Endothelial cell of umbilical vein (primary cell): Measurements from ENCODE around the gene LRRC8A. TPM values are rescaled to one million over a fixed set of nuclear protein-coding genes. Genes with fewer than 3 reads are reported as not detected.

Source experiments
- BruUV-seq: library from RNA; stranded (reverse); fragments of 400-500 nt; replicated peaks from 2 replicates; lab custom pipeline; 2021; lab: Mats Ljungman, UMichigan
- CTCF ChIA-PET: fragments of 300-600, 350-600 bp; sonication (Branson Sonifier 250); formaldehyde crosslinking; loops from one replicate; lab custom pipeline; 2021; ENCODE audit warnings: antibody characterized with exemption, inconsistent platforms; lab: Charles Lee
- POLR2A ChIA-PET: fragments of 300-600, 350-600 bp; sonication (Branson Sonifier 250); formaldehyde crosslinking; loops from one replicate; lab custom pipeline; 2021; ENCODE audit warnings: antibody characterized with exemption, inconsistent platforms; lab: Charles Lee
- DNase-seq: peaks from one replicate; pipeline ENCODE4 v3.0.0-alpha.2; 2011; ENCODE audit warnings: low read depth, low spot score
- FAIRE-seq: peaks from 2 replicates; lab custom pipeline; 2011; peaks lifted over from hg19 to GRCh38; lab: Jason Lieb, UNC
- H2AFZ ChIP-seq: 2 replicates; pipeline ENCODE4 v1.6.0; 2012; ENCODE audit warnings: low read depth, low read length, control low read depth, inconsistent platforms
- H3K27ac ChIP-seq: 2 replicates; pipeline ENCODE4 v1.5.1; 2011; ENCODE audit warnings: low read depth, mild to moderate bottlenecking, control low read depth, low read length, moderate library complexity; ENCODE audit not compliant: insufficient read depth
- H3K27me3 ChIP-seq, 2 experiments: 2 replicates each; pipeline versions ENCODE4 v1.6.0 to v1.6.1; 2011; ENCODE audit warnings: low read length in 2 of 2, mixed read lengths in 1 of 2; ENCODE audit not compliant: control insufficient read depth in 2 of 2, insufficient read depth in 2 of 2
- H3K36me3 ChIP-seq, 2 experiments: 2 replicates in 1 of 2; 3 replicates in 1 of 2; pipeline ENCODE4 v1.5.1; 2011; ENCODE audit warnings: low read length in 2 of 2, mild to moderate bottlenecking in 1 of 2, moderate library complexity in 1 of 2; ENCODE audit not compliant: control insufficient read depth in 2 of 2, insufficient read depth in 2 of 2; ENCODE audit errors: extremely low read depth in 1 of 2
- H3K4me1 ChIP-seq: 3 replicates; pipeline ENCODE4 v1.5.1; 2011; ENCODE audit warnings: mild to moderate bottlenecking, low read length; ENCODE audit not compliant: control insufficient read depth, insufficient read depth; ENCODE audit errors: extremely low read depth
- H3K4me2 ChIP-seq: 2 replicates; pipeline ENCODE4 v1.6.1; 2011; ENCODE audit warnings: low read length, control low read depth, mixed read lengths; ENCODE audit not compliant: insufficient read depth
- H3K4me3 ChIP-seq, 3 experiments: fragments of 200-600 bp in 1 of 3; sonication (generic), shearing (Covaris generic) in 1 of 3; replicated peaks in 1 of 3; 2 replicates each; pipeline ENCODE4 v1.5.1; 2011 to 2016; ENCODE audit warnings: control low read depth in 3 of 3, low read length in 3 of 3, mild to moderate bottlenecking in 2 of 3, inconsistent platforms in 1 of 3, low read depth in 1 of 3, moderate library complexity in 1 of 3; ENCODE audit not compliant: insufficient read depth in 1 of 3
- H3K79me2 ChIP-seq: 2 replicates; pipeline ENCODE4 v1.6.0; 2012; ENCODE audit warnings: low read length, inconsistent platforms; ENCODE audit not compliant: control insufficient read depth, insufficient read depth
- H3K9ac ChIP-seq: replicated peaks from 2 replicates; pipeline ENCODE3; 2011; ENCODE audit warnings: low read length, control low read depth; ENCODE audit not compliant: insufficient read depth; ENCODE audit errors: extremely low read depth
- H3K9me1 ChIP-seq: replicated peaks from 3 replicates; pipeline ENCODE4 v1.6.0; 2011; ENCODE audit warnings: mild to moderate bottlenecking, low read length; ENCODE audit not compliant: control insufficient read depth, insufficient read depth; ENCODE audit errors: extremely low read depth
- H3K9me3 ChIP-seq: replicated peaks from 2 replicates; pipeline ENCODE4 v1.5.1; 2012; ENCODE audit warnings: low read length, inconsistent platforms; ENCODE audit not compliant: control insufficient read depth, insufficient read depth
- H4K20me1 ChIP-seq: replicated peaks from 2 replicates; pipeline ENCODE3; 2011; ENCODE audit warnings: mild to moderate bottlenecking, low read length; ENCODE audit not compliant: control insufficient read depth, insufficient read depth; ENCODE audit errors: extremely low read depth
- EZH2 ChIP-seq: IDR thresholded peaks from 2 replicates; pipeline ENCODE4 v1.6.1; 2012; ENCODE audit warnings: borderline replicate concordance, low read depth, mild to moderate bottlenecking, moderate library complexity, low read length, inconsistent platforms; ENCODE audit not compliant: severe bottlenecking
- FOS ChIP-seq: IDR thresholded peaks from 2 replicates; pipeline ENCODE4 v1.6.1; 2011; ENCODE audit warnings: mild to moderate bottlenecking, low read length, moderate library complexity, borderline replicate concordance; ENCODE audit not compliant: insufficient read depth
- GATA2 ChIP-seq: IDR thresholded peaks from 2 replicates; pipeline ENCODE4 v1.7.0; 2011; ENCODE audit warnings: low read depth, mild to moderate bottlenecking, moderate library complexity, mixed read lengths, low read length; ENCODE audit not compliant: insufficient read length, insufficient read depth
- JUN ChIP-seq: IDR thresholded peaks from 2 replicates; pipeline ENCODE4 v1.6.1; 2011; ENCODE audit warnings: borderline replicate concordance, low read depth; ENCODE audit not compliant: insufficient read length, insufficient read depth
- MYC ChIP-seq: IDR thresholded peaks from one replicate; pipeline ENCODE4 v1.6.1; 2011; ENCODE audit warnings: mild to moderate bottlenecking, low read depth, low read length
- POLR2A ChIP-seq: IDR thresholded peaks from 2 replicates; pipeline ENCODE4 v1.6.1; 2012; ENCODE audit warnings: low read depth, mild to moderate bottlenecking, control low read depth, low read length
- POLR2AphosphoS5 ChIP-seq: IDR thresholded peaks from 2 replicates; pipeline ENCODE4 v1.6.1; 2012; ENCODE audit warnings: low read depth, mild to moderate bottlenecking, control low read depth, low read length, moderate library complexity; ENCODE audit not compliant: insufficient read depth
- dilution Hi-C: fragments of 300-500 bp; cut with MboI; formaldehyde crosslinking; loops from one replicate; pipeline ENCODE4 v1.15.0; 2019; ENCODE audit warnings: low sequenced_read_pairs; ENCODE audit not compliant: extremely low pct_ligation_motif_present
- intact Hi-C: fragments of 100-400 bp; cut with micrococcal nuclease; formaldehyde crosslinking; loops from one replicate; pipeline ENCODE4 v1.10.0; 2022
- polyA plus RNA-seq, 4 experiments: library from polyadenylated mRNA; depleted of rRNA in 3 of 4; stranded (reverse) in 3 of 4; unstranded in 1 of 4; fragments of >200 nt; gene quantifications; 2 replicates each; pipeline versions ENCODE4 v1.2.1 to v1.2.3, GENCODE V29; 2011 to 2012; ENCODE audit warnings: missing spikeins in 1 of 4
- total RNA-seq: library from RNA; stranded (reverse); gene quantifications from 2 replicates; pipeline ENCODE4 v1.2.3, GENCODE V29; 2021
- TF ChIP-seq, protein P1 (sequence below): IDR thresholded peaks from 2 replicates; pipeline ENCODE4 v1.6.1; 2011; ENCODE audit not compliant: insufficient read depth, insufficient read length
- TF ChIP-seq, protein P2 (sequence below), 2 donors: IDR thresholded peaks; 1 replicate in 1 of 2; 2 replicates in 1 of 2; pipeline ENCODE4 v1.5.1; 2011; ENCODE audit warnings: low read length in 2 of 2, mild to moderate bottlenecking in 2 of 2, moderate library complexity in 2 of 2, control low read depth in 1 of 2, inconsistent platforms in 1 of 2, low read depth in 1 of 2; ENCODE audit not compliant: insufficient read depth in 1 of 2; ENCODE audit errors: extremely low read depth in 1 of 2

Gene LRRC8A
- total and polyA plus RNA-seq, 2 donors (not counting 3 experiments of a cell fraction or from before 2014, with no cell fraction given): 99.6 to 129 TPM

GRCh38 chr9:128838338-128838737 lies 43.6 kb upstream of the LRRC8A start:
- H3K36me3 ChIP-seq: peaks cover 0 to 3% of the 10 kb centered on the region in 2 experiments
- no peak for DNase-seq
- no peak overlapping the region for H2AFZ ChIP-seq
- no peaks in the 10 kb centered on the region for H3K27me3 ChIP-seq
- intact Hi-C loops: no loop called here
- no peak overlapping the region for H3K4me3 ChIP-seq
- no peaks in the 10 kb centered on the region for H3K79me2 ChIP-seq
- H3K4me1 ChIP-seq: no peaks in the 10 kb centered on the region
- dilution Hi-C loops: no loop called here
- no peak overlapping the region for H3K27ac ChIP-seq
- ChIA-PET POLR2A (no interaction called here), CTCF (interaction anchor here (1.4 to 1.7 kb wide), 2 partner anchors 14 to 20 kb away, joined by 3 to 7 read pairs; partner anchors contain the start of gene ENDOG)
- no peak overlapping the region for H3K4me2 ChIP-seq
- no peaks in the 10 kb centered on the region for H3K9me1 ChIP-seq
- H3K9ac ChIP-seq: no peak overlapping the region
- no TSS peak for BruUV-seq
- no peaks in the 10 kb centered on the region for H3K9me3 ChIP-seq
- no peaks in the 10 kb centered on the region for H4K20me1 ChIP-seq
- FAIRE-seq: no peak
- TF ChIP-seq JUN (no peak), GATA2 (no peak), MYC (no peak), POLR2A (no peak), EZH2 (no peak), POLR2AphosphoS5 (no peak), FOS (no peak)
- TF ChIP-seq, protein P1, sequence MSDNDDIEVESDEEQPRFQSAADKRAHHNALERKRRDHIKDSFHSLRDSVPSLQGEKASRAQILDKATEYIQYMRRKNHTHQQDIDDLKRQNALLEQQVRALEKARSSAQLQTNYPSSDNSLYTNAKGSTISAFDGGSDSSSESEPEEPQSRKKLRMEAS: no peak
- TF ChIP-seq, protein P2, sequence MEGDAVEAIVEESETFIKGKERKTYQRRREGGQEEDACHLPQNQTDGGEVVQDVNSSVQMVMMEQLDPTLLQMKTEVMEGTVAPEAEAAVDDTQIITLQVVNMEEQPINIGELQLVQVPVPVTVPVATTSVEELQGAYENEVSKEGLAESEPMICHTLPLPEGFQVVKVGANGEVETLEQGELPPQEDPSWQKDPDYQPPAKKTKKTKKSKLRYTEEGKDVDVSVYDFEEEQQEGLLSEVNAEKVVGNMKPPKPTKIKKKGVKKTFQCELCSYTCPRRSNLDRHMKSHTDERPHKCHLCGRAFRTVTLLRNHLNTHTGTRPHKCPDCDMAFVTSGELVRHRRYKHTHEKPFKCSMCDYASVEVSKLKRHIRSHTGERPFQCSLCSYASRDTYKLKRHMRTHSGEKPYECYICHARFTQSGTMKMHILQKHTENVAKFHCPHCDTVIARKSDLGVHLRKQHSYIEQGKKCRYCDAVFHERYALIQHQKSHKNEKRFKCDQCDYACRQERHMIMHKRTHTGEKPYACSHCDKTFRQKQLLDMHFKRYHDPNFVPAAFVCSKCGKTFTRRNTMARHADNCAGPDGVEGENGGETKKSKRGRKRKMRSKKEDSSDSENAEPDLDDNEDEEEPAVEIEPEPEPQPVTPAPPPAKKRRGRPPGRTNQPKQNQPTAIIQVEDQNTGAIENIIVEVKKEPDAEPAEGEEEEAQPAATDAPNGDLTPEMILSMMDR (IDR thresholded peaks at IDR 0.05; ENCODE audit: extremely low read depth in 1 of 2, insufficient read depth in 1 of 2, low read depth in 1 of 2, low read length in 2 of 2): no peak
